ENCODE data around the gene MYCBPAP.

- no peak for TF ChIP-seq CTCF (IDR thresholded peaks at IDR 0.05)
- TF ChIP-seq POLR2A (IDR thresholded peaks at IDR 0.05): no peak
- no peak for TF ChIP-seq EP300 (IDR thresholded peaks at IDR 0.05)
- TF ChIP-seq POLR2AphosphoS5 (IDR thresholded peaks at IDR 0.05): no peak
Measured at GRCh38 chr17:50524838-50525237, 16.6 kb downstream of the MYCBPAP start.

Data from suprapubic skin (tissue), 4 donors.